Measurements from ENCODE around the gene RBMS3.
"Not testable (repeated sequence)": the region's sequence is repeated elsewhere in the genome, so short reads cannot be mapped to it uniquely, and the experiment has no call there.

Gene RBMS3

GRCh38 chr3:29524433-29524832 is 243.6 kb downstream of the RBMS3 start:
- H3K4me1 ChIP-seq (ENCODE audit: control insufficient read depth, insufficient read depth, low read length); H3K27me3 ChIP-seq (ENCODE audit: control insufficient read depth, insufficient read depth, low read length); H3K9me3 ChIP-seq (ENCODE audit: control insufficient read depth, insufficient read depth, low read length); H3K9ac ChIP-seq (ENCODE audit: low read depth, low read length); H3K4me3 ChIP-seq (ENCODE audit: low read depth, low read length); H3K36me3 ChIP-seq (ENCODE audit: control insufficient read depth, insufficient read depth, low read length): not testable (repeated sequence)

DNA sequence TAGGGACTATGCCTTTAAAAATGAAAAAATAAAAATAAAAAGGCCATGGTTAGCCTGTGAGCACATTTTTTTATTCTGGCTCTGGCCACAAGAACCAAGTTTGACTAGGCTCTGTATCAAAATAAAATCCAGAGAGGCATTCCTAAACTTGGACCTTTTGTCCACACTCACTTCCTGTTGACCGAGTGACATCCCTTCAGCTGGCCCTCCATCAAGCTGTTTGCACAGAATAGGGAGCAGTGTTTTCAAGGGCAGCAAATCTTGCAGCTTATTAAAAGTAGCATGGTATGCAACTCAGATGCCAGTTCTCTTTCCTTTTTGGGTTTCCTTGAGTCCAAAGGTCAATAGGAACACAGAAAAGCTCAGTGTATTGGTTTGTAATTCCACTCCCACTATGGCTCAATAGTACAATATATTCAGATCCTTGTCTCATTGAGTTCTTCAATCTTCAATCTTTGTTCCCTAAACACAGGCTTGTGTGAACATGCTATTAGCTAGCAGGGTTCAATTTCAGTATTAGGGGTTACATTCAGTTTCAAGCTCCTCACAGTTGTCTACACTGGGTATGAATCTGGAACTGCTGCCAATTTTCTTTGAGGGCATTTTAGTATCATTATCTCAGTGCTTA is 244.5 kb downstream of the RBMS3 start:
- Histone ChIP-seq H3K9ac (ENCODE audit: low read depth, low read length) (no peak overlapping the region), H3K9me3 (ENCODE audit: control insufficient read depth, insufficient read depth, low read length) (no peaks in the 10 kb centered on the region), H3K4me1 (ENCODE audit: control insufficient read depth, insufficient read depth, low read length) (no peaks in the 10 kb centered on the region), H3K27me3 (ENCODE audit: control insufficient read depth, insufficient read depth, low read length) (no peaks in the 10 kb centered on the region), H3K4me3 (ENCODE audit: low read depth, low read length) (no peak overlapping the region), H3K36me3 (ENCODE audit: control insufficient read depth, insufficient read depth, low read length) (no peaks in the 10 kb centered on the region)

GRCh38 chr3:29527246-29527645 is 246.4 kb downstream of the RBMS3 start:
- H3K4me3 ChIP-seq (ENCODE audit: low read depth, low read length): no peak overlapping the region
- H3K36me3 ChIP-seq (ENCODE audit: control insufficient read depth, insufficient read depth, low read length): no peaks in the 10 kb centered on the region
- H3K9ac ChIP-seq (ENCODE audit: low read depth, low read length): no peak overlapping the region
- no peaks in the 10 kb centered on the region for H3K4me1 ChIP-seq (ENCODE audit: control insufficient read depth, insufficient read depth, low read length)
- H3K9me3 ChIP-seq (ENCODE audit: control insufficient read depth, insufficient read depth, low read length): no peaks in the 10 kb centered on the region
- H3K27me3 ChIP-seq (ENCODE audit: control insufficient read depth, insufficient read depth, low read length): no peaks in the 10 kb centered on the region

DNA sequence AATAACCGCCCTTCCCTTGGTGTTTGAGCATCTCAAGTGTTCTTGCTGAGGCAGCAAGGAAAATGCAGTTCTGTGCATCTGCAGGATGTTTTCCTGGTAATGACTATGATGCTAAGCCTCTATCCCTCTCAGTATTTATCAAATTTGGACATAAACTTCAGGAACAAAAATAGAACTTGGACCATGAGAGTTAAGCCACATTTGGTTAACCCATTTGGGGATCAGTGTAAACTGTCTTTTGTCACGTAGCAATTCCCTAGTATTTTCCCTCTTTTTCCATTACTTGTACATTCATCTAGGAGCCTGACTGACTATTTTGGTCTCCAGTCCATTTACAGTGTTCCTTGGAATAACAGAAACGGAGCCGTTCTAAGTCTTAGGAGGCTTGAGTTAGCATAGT is 250.8 kb downstream of the RBMS3 start:
- no peaks in the 10 kb centered on the region for H3K36me3 ChIP-seq (ENCODE audit: control insufficient read depth, insufficient read depth, low read length)
- no peaks in the 10 kb centered on the region for H3K27me3 ChIP-seq (ENCODE audit: control insufficient read depth, insufficient read depth, low read length)
- H3K9me3 ChIP-seq (ENCODE audit: control insufficient read depth, insufficient read depth, low read length): no peaks in the 10 kb centered on the region

DNA sequence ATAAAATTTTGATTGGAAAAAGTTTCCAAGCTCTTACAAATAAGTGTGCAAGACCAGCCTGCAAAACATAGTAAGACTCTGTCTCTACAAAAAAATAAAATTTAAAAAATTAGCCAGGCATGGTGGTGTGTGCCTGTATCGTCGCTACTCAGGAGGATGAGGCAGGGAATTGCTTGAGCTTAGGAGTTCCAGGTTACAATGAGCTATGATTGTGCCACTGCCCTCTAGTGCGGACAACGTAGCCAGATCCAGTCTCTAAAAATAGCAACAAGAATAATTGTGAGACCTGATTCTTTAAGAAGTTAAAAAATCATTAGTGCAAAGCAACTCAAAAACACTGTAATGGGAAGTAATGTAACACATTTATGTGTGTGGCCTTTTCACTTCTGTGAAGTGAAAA is 251.6 kb downstream of the RBMS3 start:
- Histone ChIP-seq H3K4me3 (ENCODE audit: low read depth, low read length) (no peak overlapping the region), H3K36me3 (ENCODE audit: control insufficient read depth, insufficient read depth, low read length) (no peaks in the 10 kb centered on the region), H3K4me1 (ENCODE audit: control insufficient read depth, insufficient read depth, low read length) (no peaks in the 10 kb centered on the region), H3K27me3 (ENCODE audit: control insufficient read depth, insufficient read depth, low read length) (no peaks in the 10 kb centered on the region), H3K9me3 (ENCODE audit: control insufficient read depth, insufficient read depth, low read length) (no peaks in the 10 kb centered on the region), H3K9ac (ENCODE audit: low read depth, low read length) (no peak overlapping the region)

More for the DNA sequence above, 250.8 kb downstream of the RBMS3 start:
- Histone ChIP-seq H3K4me3 (ENCODE audit: low read depth, low read length) (no peak overlapping the region), H3K9ac (ENCODE audit: low read depth, low read length) (no peak overlapping the region), H3K4me1 (ENCODE audit: control insufficient read depth, insufficient read depth, low read length) (no peaks in the 10 kb centered on the region)

DNA sequence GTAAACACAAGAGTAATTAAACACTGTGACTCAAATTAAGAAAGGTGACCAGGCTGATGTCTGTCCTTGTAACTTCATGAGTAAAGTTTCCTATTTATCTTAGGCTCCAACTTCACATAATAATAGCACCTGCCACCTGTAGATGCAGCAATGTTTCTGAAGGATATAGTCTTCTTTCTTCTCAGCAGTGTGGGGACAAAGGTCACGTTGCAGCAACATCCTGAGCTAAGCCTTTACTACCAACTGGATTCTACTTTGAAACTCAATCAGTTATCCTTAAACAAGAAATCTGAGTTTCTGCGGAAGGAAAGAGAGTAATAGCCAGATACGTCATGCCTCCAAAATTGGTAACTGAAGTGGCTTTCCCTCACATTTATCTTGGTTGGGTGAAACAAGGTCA is 253.1 kb downstream of the RBMS3 start:
- Histone ChIP-seq H3K4me3 (ENCODE audit: low read depth, low read length) (no peak overlapping the region), H3K9ac (ENCODE audit: low read depth, low read length) (no peak overlapping the region), H3K36me3 (ENCODE audit: control insufficient read depth, insufficient read depth, low read length) (no peaks in the 10 kb centered on the region), H3K9me3 (ENCODE audit: control insufficient read depth, insufficient read depth, low read length) (no peaks in the 10 kb centered on the region), H3K27me3 (ENCODE audit: control insufficient read depth, insufficient read depth, low read length) (no peaks in the 10 kb centered on the region), H3K4me1 (ENCODE audit: control insufficient read depth, insufficient read depth, low read length) (no peaks in the 10 kb centered on the region)

DNA sequence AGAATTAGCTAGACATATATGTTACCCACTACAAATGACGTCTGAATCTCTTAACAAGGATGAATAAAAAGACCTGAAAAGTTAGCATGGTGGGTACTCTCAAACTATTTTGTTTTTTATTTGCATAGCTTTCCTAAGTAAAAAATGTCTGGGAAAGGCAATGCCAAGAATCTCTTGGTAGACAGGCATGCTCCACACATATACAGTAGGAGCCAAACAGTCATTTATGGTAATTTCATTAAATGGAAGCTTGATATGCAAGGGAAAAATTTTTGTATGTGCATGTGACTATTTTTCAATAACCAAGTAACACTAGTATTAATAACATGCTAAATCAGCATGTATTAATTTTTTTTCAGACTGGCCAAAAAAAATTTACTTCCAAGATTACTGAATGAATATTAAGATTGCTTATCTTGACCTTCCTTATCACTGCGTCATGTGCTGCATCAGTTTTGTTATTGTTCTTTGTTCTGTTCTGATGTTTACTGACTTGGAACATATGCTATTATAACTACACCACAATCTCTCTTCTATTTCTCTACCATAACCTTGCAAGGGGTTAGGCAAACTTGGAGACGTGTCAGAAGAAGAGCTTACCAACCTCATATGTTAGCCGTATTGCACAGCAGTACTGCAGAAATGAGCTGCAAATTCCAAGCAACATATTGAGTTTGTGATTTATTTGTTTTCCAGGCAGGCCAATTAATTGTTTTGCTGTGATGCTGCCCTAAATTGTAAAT is 255.3 kb downstream of the RBMS3 start:
- Histone ChIP-seq H3K36me3 (ENCODE audit: control insufficient read depth, insufficient read depth, low read length) (no peaks in the 10 kb centered on the region), H3K4me1 (ENCODE audit: control insufficient read depth, insufficient read depth, low read length) (no peaks in the 10 kb centered on the region), H3K27me3 (ENCODE audit: control insufficient read depth, insufficient read depth, low read length) (no peaks in the 10 kb centered on the region), H3K4me3 (ENCODE audit: low read depth, low read length) (no peak overlapping the region), H3K9me3 (ENCODE audit: control insufficient read depth, insufficient read depth, low read length) (no peaks in the 10 kb centered on the region), H3K9ac (ENCODE audit: low read depth, low read length) (no peak overlapping the region)

DNA sequence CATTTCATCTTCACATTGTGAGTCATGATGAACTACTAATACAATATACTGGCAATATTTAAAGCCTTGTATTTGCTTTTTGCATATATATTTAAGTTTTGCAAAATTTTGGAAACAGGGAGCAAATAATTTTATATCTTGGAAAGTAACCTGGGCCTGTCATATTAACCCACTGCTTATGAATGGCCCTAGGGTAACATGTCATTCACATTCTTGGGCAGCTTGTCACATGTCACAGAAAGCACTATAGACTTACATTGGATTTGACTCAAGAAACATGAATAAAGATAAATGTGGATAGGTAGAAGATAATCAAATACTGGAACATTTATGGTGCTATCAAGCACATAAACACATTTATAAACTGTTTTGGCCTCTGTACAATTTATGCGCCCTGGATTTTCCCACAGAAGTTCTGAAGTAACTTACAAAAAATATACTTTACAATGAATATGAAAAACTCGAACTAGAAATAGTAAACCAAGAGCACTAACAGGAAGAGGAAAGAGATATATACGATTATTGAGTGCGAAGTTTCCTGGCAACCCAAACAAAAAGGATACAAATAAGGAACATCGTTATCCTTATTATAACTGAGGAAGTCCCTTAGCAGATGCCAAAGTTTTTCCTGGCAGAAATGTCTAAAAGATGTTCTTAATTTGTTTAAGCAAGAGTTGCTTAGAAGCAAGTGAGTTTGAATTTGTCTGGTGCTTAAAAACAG is 257.2 kb downstream of the RBMS3 start:
- H3K9ac ChIP-seq (ENCODE audit: low read depth, low read length): no peak overlapping the region
- no peaks in the 10 kb centered on the region for H3K36me3 ChIP-seq (ENCODE audit: control insufficient read depth, insufficient read depth, low read length)
- no peak overlapping the region for H3K4me3 ChIP-seq (ENCODE audit: low read depth, low read length)

DNA sequence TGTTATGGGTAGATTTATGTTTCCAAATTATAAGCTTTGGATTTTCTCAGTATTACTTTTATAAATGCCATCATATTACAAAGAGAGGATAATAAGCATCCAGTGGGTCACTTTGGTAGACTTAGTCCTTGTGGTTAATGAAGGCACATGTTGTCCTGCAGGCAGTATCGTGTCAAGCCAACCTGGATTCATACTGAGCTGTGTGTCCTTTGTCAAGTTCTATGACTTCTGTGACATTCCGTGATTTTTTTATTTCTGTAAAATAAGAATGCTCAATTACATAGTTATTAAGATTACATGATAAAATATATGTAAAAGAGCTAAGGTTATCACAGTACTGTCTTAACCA is 257.7 kb downstream of the RBMS3 start:
- Histone ChIP-seq H3K9me3 (ENCODE audit: control insufficient read depth, insufficient read depth, low read length) (no peaks in the 10 kb centered on the region), H3K27me3 (ENCODE audit: control insufficient read depth, insufficient read depth, low read length) (no peaks in the 10 kb centered on the region), H3K9ac (ENCODE audit: low read depth, low read length) (no peak overlapping the region), H3K4me1 (ENCODE audit: control insufficient read depth, insufficient read depth, low read length) (no peaks in the 10 kb centered on the region), H3K36me3 (ENCODE audit: control insufficient read depth, insufficient read depth, low read length) (no peaks in the 10 kb centered on the region), H3K4me3 (ENCODE audit: low read depth, low read length) (no peak overlapping the region)

More for the DNA sequence above, 257.2 kb downstream of the RBMS3 start:
- H3K27me3 ChIP-seq (ENCODE audit: control insufficient read depth, insufficient read depth, low read length): no peaks in the 10 kb centered on the region
- H3K9me3 ChIP-seq (ENCODE audit: control insufficient read depth, insufficient read depth, low read length): no peaks in the 10 kb centered on the region
- no peaks in the 10 kb centered on the region for H3K4me1 ChIP-seq (ENCODE audit: control insufficient read depth, insufficient read depth, low read length)

GRCh38 chr3:29540544-29540943 is 259.7 kb downstream of the RBMS3 start:
- no peak overlapping the region for H3K9ac ChIP-seq (ENCODE audit: low read depth, low read length)
- H3K4me3 ChIP-seq (ENCODE audit: low read depth, low read length): no peak overlapping the region
- H3K27me3 ChIP-seq (ENCODE audit: control insufficient read depth, insufficient read depth, low read length): no peaks in the 10 kb centered on the region
- H3K4me1 ChIP-seq (ENCODE audit: control insufficient read depth, insufficient read depth, low read length): no peaks in the 10 kb centered on the region
- H3K36me3 ChIP-seq (ENCODE audit: control insufficient read depth, insufficient read depth, low read length): no peaks in the 10 kb centered on the region
- no peaks in the 10 kb centered on the region for H3K9me3 ChIP-seq (ENCODE audit: control insufficient read depth, insufficient read depth, low read length)

DNA sequence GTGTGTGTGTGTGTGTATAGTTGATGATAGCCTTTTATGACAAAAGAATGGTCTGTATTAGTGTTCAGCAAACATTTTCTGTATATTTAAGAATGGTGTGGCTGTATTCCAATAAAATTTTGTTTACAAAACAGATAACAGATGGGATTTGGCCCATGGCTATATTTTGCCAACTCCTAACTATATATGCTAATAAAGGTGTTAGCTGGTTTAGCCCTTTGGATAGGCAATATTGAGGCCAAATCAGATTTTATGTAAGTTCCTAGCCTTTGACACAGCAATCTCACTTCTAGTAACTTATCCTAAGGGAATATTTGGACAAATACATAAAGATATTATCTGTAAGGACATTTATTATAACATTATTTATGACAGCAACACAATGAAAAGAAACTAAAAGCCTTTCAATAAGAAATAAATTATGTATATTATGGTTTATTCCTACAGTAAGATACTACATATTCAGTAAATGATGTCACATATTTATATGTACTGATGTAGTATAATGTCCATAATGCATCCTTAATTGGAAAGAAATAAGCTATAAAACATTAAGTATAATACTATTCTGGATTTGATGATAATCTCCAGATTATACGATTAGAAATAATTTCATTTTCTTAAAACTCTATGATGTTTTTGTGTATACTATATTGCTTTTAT is 264.0 kb downstream of the RBMS3 start:
- H3K4me1 ChIP-seq (ENCODE audit: control insufficient read depth, insufficient read depth, low read length): no peaks in the 10 kb centered on the region
- H3K27me3 ChIP-seq (ENCODE audit: control insufficient read depth, insufficient read depth, low read length): no peaks in the 10 kb centered on the region
- H3K36me3 ChIP-seq (ENCODE audit: control insufficient read depth, insufficient read depth, low read length): no peaks in the 10 kb centered on the region
- H3K9me3 ChIP-seq (ENCODE audit: control insufficient read depth, insufficient read depth, low read length): no peaks in the 10 kb centered on the region
- no peak overlapping the region for H3K9ac ChIP-seq (ENCODE audit: low read depth, low read length)
- no peak overlapping the region for H3K4me3 ChIP-seq (ENCODE audit: low read depth, low read length)

Measured in iPS-15b (cell line).